ENCODE data around the gene TCTN3.
A peak's percentile ranks its signal among the peaks of the same experiment; 100 is the strongest.
"Not testable (repeated sequence)": the region's sequence is repeated elsewhere in the genome, so short reads cannot be mapped to it uniquely, and the experiment has no call there.

TCTN3 gene, protein sequence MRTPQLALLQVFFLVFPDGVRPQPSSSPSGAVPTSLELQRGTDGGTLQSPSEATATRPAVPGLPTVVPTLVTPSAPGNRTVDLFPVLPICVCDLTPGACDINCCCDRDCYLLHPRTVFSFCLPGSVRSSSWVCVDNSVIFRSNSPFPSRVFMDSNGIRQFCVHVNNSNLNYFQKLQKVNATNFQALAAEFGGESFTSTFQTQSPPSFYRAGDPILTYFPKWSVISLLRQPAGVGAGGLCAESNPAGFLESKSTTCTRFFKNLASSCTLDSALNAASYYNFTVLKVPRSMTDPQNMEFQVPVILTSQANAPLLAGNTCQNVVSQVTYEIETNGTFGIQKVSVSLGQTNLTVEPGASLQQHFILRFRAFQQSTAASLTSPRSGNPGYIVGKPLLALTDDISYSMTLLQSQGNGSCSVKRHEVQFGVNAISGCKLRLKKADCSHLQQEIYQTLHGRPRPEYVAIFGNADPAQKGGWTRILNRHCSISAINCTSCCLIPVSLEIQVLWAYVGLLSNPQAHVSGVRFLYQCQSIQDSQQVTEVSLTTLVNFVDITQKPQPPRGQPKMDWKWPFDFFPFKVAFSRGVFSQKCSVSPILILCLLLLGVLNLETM

DNA sequence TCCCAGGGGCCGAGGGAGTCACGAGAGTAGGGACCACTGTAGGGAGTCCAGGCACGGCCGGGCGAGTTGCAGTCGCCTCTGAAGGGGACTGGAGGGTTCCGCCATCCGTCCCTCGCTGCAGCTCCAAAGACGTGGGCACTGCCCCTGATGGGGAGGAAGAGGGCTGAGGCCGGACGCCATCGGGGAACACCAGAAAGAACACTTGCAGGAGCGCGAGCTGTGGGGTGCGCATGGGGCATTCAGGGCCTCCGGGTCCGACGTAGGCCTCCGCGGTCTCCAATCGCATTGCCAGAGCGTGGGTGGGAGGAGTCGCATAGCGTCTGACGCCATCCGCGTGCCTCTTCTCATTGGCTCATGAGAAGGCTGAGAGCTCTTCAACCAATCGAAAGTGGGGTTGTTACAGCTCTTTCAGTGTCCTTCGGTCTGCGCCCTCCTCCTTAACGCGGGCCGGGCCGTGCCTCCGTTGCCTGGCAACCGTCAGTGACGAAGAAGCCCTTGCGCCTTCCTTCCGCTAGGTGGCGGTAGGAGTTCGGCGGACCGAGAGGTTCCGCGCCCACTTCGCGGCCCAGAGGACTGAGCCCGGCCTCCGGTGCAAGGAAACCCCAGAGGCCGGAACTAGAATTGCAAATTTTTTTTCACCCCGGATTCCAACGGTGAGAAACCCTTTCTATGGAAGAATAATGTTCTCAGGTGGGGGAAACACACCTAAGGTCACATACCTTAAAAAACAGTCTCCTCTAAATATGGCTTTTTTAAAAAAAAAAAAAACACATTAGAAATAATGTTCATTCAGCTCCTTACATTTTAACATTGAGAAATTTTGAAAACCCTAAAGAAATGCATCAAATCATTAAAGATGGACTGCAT, at the start of gene TCTN3:
Gene TCTN3 (minus strand): TSS at position 260 of the 867 bp plus-strand sequence. CDS start 28 bp downstream, at position 232.
- peak; percentile 91 for DNase-seq (ENCODE audit: low spot score)

DNA sequence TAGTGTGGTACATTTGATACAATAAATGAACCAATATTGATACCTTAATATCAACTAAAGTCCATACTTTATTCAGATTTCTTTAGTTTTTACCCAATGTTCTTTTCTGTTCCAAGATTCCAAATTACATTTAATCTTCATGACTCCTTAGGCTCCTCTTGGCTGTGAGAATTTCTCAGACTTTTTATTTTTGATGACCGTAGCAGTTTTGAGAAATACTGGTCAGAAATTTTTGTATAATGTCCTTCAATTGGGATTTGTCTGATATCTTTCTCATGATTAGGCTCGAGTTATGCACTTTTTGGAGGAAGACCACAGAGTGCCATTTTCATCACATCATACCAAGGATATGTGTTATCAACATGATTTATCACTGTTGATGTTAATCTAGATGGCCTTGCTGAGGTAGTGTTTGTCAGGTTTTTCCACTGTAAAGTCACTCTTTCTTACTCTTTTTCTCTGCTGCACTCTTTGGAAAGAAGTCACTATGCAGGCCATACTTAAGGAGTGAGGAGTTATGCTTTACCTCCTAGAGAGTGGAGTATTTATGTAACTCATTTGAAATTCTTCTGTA, 49.3 kb upstream of the TCTN3 start:
- DNase-seq (ENCODE audit: low spot score): no peak

DNA sequence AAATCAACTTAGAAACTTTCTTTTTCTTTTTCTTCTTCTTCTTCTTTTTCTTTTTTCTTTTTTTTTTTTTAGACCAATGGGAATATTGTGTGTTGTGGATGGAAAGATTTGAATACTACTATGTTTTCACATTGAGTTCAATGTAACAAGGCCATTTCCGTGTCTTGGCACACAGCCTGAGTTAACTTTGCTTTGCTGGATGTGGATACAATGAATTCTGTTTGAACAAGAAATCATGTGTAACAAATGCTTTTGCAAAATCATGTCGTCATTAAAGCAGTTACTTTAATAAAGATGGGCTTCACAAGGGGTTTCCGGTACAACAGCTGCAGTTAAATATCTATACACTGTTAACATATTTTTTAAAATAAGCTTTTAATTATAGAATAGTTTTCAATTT, 48.8 kb upstream of the TCTN3 start:
- DNase-seq (ENCODE audit: low spot score): peak; percentile 16

GRCh38 chr10:95741807-95742467, 48.2 kb upstream of the TCTN3 start:
- no peak for DNase-seq (ENCODE audit: low spot score)

DNA sequence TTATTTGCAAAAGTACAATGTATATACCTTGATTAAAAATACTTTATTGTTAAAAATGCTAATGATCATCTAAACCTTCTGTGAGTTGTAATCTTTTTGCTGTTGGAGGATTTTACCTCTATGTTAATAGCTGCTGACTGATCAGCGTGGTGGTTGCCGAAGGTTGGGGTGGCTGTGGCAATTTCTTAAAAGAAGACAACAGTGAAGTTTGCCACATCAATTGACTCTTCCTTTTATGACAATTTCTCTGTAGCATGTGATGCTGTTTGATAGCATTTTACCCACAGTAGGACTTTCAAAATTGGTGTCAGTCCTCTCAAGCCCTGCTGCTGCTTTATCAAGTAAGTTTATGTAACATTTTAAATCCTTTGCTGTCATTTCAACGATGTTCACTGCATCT, 45.3 kb upstream of the TCTN3 start:
- DNase-seq (ENCODE audit: low spot score): no peak

DNA sequence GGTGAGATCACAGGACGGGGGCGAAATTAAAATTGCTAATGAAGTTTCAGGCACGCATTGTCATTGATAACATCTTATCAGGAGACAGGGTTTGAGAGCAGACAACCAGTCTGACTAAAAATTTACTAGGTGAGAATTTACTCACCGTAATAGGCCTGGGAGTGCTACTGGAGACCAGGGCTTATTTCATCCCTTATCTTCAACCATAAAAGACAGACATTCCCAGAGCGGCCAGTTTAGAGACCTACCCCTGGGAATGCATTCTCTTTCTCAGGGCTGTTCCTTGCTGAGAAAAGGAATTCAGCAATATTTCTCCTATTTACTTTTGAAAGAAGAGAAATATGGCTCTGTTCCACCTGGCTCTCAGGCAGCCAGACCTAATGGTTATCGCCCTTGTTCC, 39.2 kb upstream of the TCTN3 start:
- not testable (repeated sequence) for DNase-seq (ENCODE audit: low spot score)

- no peak for DNase-seq (ENCODE audit: low spot score)
These were observed 36.5 kb upstream of the TCTN3 start for GRCh38 chr10:95730233-95730632.

DNA sequence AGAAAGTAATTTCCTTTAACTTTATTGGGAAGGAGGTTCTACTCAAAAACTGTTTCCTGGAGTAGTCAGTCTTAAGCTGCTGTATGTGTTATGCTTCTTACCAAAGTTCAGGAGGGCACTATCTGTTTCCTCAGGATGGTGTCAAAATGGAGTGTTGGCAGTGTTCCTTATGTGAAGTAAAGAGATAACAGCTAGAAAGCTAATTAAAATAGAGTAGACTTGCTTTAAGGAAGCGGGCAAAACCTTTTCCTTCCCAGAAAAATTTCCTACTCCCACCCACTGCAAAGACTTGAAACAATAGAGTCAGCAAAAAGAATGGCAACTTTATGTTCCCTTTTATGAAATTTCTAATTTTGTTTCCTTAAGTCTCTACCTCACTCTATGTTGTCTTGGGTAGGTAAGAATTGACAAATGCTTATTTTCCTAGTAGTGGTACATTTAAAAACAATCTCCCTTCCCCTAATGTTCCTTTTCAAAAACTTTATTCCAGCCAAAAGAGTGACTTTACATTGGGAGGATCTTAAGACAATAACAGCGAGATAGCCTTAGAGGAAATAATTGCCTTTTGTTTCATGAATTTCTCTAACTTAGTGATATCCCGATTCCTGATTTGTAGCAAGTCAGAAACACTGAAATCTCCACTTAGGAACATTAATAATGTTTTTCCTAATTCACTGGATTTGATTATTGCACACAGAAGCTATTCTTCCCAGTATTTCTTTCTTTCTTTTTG, 35.8 kb upstream of the TCTN3 start:
- no peak for DNase-seq (ENCODE audit: low spot score)

GRCh38 chr10:95728526-95728925, 34.8 kb upstream of the TCTN3 start:
- no peak for DNase-seq (ENCODE audit: low spot score)

DNA sequence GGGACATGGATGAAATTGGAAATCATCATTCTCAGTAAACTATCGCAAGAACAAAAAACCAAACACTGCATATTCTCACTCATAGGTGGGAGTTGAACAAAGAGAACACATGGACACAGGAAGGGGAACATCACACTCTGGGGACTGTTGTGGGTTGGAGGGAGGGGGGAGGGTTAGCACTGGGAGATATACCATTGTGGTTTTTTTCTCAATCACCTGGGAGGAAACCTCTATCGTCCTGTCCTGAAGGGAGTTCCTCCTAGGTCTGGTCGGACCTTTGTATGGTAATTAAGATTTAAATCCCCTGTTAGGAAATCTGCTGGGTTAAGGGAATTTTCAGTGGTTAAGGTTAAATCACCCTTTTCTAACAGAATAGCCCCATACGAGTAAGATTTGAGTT, 28.8 kb upstream of the TCTN3 start:
- DNase-seq (ENCODE audit: low spot score): not testable (repeated sequence)

DNA sequence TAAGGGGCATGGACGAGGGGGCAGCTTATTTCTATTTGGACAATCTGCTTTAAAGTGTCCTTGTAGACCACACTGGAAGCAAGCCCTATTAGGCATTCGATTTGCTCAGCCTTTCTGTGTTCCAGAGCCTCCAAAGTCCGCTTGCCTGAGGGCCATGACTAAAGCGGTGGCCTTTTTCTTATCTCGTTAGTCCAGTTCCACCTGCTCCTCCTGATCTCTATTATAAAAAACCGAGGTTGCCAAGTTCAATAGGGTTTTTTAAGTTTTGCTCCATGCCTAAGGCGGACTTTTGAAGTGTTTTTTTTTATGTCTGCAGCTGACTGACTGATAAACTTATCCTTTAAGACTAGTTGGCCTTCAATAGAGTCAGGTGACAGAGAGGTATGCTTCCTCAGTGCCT, 27.0 kb upstream of the TCTN3 start:
- DNase-seq (ENCODE audit: low spot score): not testable (repeated sequence)

DNA sequence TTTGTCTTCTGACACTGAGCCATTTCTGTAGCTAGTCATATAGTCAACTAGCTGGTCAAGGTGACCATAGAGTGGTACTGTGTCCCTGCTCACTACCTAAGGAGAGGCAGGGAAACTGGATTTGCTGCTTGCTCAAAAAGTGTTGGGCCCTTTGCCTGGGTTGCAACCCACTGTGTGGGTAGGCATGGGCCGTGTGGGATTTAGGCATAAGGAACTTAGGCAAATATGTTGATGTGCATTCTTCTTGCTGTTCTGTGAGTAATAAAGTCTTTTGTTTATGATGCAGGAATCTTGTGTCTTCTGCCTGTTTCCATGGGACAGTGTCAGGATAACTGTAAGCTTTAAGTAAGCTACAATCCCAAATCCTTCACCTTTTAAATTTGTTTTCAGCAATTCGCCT, 23.1 kb upstream of the TCTN3 start:
- DNase-seq (ENCODE audit: low spot score): no peak

DNA sequence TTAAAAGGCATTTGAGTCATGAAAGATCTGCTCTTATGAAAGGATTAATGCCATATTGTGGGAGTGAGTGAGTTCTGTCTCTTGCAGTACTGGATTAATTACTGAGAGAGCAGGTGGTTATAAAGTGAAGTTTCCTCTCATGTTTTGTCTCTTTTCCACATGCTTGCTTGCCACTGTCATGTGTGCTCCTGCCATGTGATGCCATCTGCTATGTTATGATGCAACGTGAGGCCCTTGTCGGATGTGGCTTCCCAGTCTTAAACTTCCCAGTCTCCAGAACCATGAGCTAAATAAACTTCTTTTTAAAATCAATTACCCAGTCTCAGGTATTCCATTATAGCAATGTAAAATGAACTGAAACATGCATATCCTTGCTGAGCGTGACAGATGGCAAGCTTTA, 22.7 kb upstream of the TCTN3 start:
- DNase-seq (ENCODE audit: low spot score): no peak

DNA sequence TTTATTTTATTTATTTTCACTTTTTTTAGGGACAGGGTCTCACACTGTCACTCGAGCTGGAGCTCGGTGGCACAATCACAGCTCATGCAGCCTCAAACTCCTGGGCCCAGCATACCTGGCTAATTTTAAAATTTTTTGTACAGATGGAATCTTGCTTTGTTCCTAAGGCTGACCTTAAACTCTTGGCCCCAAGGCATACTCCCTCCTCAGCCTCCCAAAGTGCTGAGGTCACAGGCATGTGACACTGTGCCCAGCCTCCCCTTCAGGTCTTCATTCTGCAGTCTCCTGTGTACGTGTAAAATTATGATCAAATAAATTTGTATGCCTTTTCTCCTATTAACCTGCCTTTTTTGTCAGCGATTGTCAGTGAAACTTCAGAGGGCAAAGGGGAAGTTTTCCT, 17.8 kb upstream of the TCTN3 start:
- no peak for DNase-seq (ENCODE audit: low spot score)

DNA sequence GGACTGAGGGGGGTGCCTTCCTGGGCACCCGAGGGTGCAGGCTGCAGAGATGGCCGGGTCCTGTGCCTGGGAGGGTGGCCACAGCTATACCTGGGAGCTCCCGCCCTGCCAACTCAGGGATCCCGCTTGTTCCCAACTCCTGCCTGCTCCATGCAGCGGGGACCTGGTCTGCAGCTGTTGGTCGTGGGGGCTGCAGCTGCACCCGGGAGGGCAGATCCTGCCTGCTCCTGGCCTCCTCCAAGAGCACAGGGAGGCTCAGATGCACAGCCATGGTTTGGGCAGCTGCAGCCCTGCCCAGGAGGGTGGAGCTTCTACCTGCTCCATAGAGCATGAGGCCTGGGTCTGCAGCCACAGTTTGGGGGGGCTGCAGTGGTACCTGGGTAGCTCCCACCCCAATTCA, 13.3 kb upstream of the TCTN3 start:
- no peak for DNase-seq (ENCODE audit: low spot score)

DNA sequence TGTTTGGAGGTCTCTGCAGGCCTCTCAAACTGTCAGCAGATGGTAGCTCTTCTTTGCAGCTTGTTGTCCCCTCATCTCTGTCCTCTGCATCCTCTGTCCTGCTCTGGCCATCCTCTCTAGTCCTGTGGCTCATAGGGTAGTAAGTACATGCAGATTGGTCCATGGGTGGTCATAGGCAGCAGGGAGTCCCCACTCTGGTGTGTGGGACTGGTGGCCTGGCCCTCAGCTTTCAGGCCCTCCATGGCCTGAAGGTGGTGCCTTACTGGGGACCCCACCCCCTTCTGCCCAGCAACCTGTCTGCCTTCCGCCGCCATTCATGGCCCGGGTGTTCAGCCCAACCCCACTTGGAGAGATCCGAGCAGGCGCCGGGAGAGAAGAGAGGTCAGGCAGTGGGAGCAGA, 12.8 kb upstream of the TCTN3 start:
- no peak for DNase-seq (ENCODE audit: low spot score)

DNA sequence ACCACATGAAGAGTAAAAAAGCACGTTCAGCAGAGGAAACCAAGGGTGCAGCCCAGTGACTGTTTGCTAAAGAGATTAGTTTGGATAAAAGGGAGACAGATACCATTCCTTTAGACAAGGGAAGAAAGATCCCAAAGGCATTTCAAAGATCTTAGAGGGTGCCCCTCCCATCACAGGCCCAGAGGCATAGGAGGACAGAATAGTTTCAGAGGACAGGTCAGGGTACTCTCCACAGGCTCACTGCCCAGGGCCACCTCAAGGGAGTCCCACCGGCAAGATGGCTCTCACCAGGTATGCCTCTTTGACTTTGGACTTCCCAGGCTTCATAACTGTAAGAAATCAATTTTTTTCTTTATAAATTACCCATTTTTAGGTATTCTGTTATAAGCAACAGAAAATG, 4.7 kb upstream of the TCTN3 start:
- no peak for DNase-seq (ENCODE audit: low spot score)

DNA sequence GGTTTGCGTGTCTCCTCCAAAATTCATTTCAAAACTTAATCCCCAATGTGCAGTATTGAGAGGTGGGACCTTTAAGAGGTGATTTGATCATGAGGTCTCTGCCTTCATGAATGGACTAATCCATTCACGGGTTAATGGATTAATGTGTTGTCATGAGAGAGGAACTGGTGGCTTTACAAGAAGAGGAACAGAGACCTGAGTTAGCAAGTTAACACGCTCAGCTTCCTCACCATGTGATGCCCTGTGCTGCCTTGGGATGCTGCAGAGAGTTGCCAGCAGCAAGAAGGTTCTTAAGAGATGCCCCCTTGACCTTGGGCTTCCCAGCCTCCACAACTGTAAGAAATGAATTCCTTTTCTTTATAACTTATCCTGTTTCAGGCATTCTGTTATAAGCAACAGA, 3.7 kb upstream of the TCTN3 start:
- no peak for DNase-seq (ENCODE audit: low spot score)

DNA sequence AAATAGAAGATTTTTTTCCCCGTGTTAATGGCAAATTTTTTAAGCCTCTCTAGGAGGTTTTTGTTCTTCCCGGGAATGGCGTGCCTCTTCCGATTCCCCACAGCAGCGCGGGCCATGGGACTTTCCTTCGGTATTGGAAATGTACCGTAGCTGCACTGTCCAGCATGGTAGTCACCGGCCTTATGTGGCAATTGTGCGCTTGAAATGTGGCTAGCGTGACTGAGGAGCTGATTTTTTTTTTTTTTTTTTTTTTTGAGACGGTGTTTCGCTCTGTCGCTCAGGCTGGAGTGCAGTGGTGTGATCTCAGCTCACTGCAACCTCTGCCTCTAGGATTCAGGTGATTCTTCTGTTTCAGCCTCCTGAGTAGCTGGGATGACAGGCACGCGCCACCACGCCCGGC, 938 bp upstream of the TCTN3 start:
- no peak for DNase-seq (ENCODE audit: low spot score)

GRCh38 chr10:95693071-95693667, 558 bp downstream of the TCTN3 start:
- DNase-seq (ENCODE audit: low spot score): no peak

DNA sequence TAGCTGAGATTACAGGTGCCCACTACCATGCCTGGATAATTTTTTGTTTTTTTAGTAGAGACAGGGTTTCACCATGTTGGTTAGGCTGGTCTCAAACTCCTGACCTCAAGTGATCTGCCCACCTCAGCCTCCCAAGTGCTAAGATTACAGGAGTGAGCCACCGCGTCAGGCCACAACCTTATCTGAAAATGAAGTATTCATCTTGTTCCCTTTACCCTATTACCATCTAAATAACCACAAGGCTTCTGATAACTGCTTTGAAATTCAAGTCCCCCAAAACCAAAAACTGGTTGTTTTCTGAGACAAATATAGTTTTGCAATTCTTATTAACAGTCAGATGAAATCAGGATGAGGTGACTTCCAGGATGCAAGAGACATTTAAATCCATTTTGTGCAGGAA, 2.4 kb downstream of the TCTN3 start:
- DNase-seq (ENCODE audit: low spot score): no peak
